GM20000 (cell line): ENCODE data around the gene FAS.

ENCODE experiments used
- DNase-seq: peaks from one replicate; pipeline ENCODE4 v3.0.0; 2012; ENCODE audit warnings: low spot score
- TF ChIP-seq, protein P1 (sequence below): IDR thresholded peaks from 2 replicates; pipeline ENCODE4 v1.5.1; 2012; ENCODE audit warnings: mild to moderate bottlenecking, control low read depth; ENCODE audit errors: extremely low read depth, missing control alignments

Gene FAS

DNA sequence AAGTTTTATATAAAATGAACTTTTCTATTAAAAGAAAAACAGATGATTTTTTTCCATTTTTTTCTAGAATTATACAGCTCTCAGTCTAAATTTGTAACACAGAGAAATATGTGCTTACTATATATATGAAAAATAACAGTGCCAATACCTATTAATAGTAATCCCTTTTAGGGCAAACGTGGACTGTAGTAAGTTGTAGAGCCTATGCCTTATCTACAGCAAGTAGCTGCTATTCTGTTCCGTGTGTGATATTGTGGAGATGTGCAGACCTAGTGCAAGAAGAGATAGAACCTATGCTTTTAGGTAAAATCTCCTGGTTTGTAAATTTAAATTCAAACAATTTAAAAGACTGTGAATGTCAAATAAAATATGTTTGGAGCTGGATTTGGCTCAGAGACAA, 72.9 kb downstream of the FAS start:
- TF ChIP-seq, protein P1, sequence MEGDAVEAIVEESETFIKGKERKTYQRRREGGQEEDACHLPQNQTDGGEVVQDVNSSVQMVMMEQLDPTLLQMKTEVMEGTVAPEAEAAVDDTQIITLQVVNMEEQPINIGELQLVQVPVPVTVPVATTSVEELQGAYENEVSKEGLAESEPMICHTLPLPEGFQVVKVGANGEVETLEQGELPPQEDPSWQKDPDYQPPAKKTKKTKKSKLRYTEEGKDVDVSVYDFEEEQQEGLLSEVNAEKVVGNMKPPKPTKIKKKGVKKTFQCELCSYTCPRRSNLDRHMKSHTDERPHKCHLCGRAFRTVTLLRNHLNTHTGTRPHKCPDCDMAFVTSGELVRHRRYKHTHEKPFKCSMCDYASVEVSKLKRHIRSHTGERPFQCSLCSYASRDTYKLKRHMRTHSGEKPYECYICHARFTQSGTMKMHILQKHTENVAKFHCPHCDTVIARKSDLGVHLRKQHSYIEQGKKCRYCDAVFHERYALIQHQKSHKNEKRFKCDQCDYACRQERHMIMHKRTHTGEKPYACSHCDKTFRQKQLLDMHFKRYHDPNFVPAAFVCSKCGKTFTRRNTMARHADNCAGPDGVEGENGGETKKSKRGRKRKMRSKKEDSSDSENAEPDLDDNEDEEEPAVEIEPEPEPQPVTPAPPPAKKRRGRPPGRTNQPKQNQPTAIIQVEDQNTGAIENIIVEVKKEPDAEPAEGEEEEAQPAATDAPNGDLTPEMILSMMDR: no peak
- no peak for DNase-seq

DNA sequence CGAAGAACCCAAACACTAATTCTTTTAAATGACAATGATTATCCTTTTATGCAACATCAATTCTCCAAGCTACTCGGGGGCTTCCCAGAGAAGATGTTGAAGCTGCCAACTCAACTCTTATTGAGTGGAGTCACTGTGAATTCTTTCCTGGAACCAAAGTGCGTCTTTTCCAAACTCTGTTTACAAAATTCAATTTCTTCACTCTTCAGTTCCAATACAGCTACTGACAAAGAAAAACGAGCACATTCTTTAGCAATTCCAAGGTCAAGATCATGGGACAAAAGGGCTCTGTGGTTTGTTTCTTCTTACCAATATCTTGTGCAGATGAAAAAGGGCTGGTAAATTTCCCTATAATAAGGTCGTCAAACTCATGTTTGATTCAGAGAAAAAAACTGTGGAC, 74.2 kb downstream of the FAS start:
- TF ChIP-seq, protein P1: no peak
- no peak for DNase-seq
